ENCODE data around the gene MLLT6.

- TF ChIP-seq CTCF (IDR thresholded peaks at IDR 0.05) = no peak
- no peak for TF ChIP-seq POLR2A (IDR thresholded peaks at IDR 0.05)
- TF ChIP-seq POLR2AphosphoS5 (IDR thresholded peaks at IDR 0.05) = no peak
Observed at GRCh38 chr17:38738686-38739085, 33.6 kb downstream of the MLLT6 start.
